Endothelial cell of umbilical vein (primary cell): ENCODE data around the gene ZMAT3.

Experiments
- CTCF ChIP-seq, 2 donors: IDR thresholded peaks; 1 replicate in 1 of 2; 2 replicates in 1 of 2; pipeline ENCODE4 v1.5.1; 2011; ENCODE audit warnings: low read length in 2 of 2, mild to moderate bottlenecking in 2 of 2, moderate library complexity in 2 of 2, control low read depth in 1 of 2, inconsistent platforms in 1 of 2, low read depth in 1 of 2; ENCODE audit not compliant: insufficient read depth in 1 of 2; ENCODE audit errors: extremely low read depth in 1 of 2
- EZH2 ChIP-seq: IDR thresholded peaks from 2 replicates; pipeline ENCODE4 v1.6.1; 2012; ENCODE audit warnings: borderline replicate concordance, low read depth, mild to moderate bottlenecking, moderate library complexity, low read length, inconsistent platforms; ENCODE audit not compliant: severe bottlenecking
- GATA2 ChIP-seq: IDR thresholded peaks from 2 replicates; pipeline ENCODE4 v1.7.0; 2011; ENCODE audit warnings: low read depth, mild to moderate bottlenecking, moderate library complexity, mixed read lengths, low read length; ENCODE audit not compliant: insufficient read length, insufficient read depth
- JUN ChIP-seq: IDR thresholded peaks from 2 replicates; pipeline ENCODE4 v1.6.1; 2011; ENCODE audit warnings: borderline replicate concordance, low read depth; ENCODE audit not compliant: insufficient read length, insufficient read depth
- MAX ChIP-seq: IDR thresholded peaks from 2 replicates; pipeline ENCODE4 v1.6.1; 2011; ENCODE audit not compliant: insufficient read depth, insufficient read length
- POLR2A ChIP-seq: IDR thresholded peaks from 2 replicates; pipeline ENCODE4 v1.6.1; 2012; ENCODE audit warnings: low read depth, mild to moderate bottlenecking, control low read depth, low read length
- POLR2AphosphoS5 ChIP-seq: IDR thresholded peaks from 2 replicates; pipeline ENCODE4 v1.6.1; 2012; ENCODE audit warnings: low read depth, mild to moderate bottlenecking, control low read depth, low read length, moderate library complexity; ENCODE audit not compliant: insufficient read depth

- TF ChIP-seq CTCF (IDR thresholded peaks at IDR 0.05; ENCODE audit: extremely low read depth in 1 of 2, insufficient read depth in 1 of 2, low read depth in 1 of 2, low read length in 2 of 2) = no peak
- TF ChIP-seq POLR2AphosphoS5 = no peak
- TF ChIP-seq POLR2A = no peak
- no peak for TF ChIP-seq EZH2
- no peak for TF ChIP-seq MAX
- TF ChIP-seq JUN = no peak
- TF ChIP-seq GATA2 = no peak
Observed at GRCh38 chr3:179105881-179106280, 34.3 kb upstream of the ZMAT3 start.
